ENCODE data around the gene PRKN. TPM values are rescaled to one million over a fixed set of nuclear protein-coding genes. Genes with fewer than 3 reads are reported as not detected.

The PRKN gene
- total RNA-seq, 2 donors from 2014 or later = 15.7 to 19.3 TPM

- no peaks in the 10 kb centered on the region for H3K4me1 ChIP-seq
- no peaks in the 10 kb centered on the region for H3K9me3 ChIP-seq
- H3K36me3 ChIP-seq = no peaks in the 10 kb centered on the region
- no peak for DNase-seq (ENCODE audit: low spot score)
- H3K27ac ChIP-seq = no peak overlapping the region
- TF ChIP-seq CTCF (IDR thresholded peaks at IDR 0.05) = no peak
- H3K27me3 ChIP-seq = no peaks in the 10 kb centered on the region
- H3K4me3 ChIP-seq = no peak overlapping the region
Measured at GRCh38 chr6:162651505-162651904, 76.1 kb downstream of the PRKN start.

- H3K27me3 ChIP-seq = no peaks in the 10 kb centered on the region
- no peak for TF ChIP-seq CTCF (IDR thresholded peaks at IDR 0.05)
- peaks cover 0 to 1% of the 10 kb centered on the region in 2 donors for H3K4me1 ChIP-seq
- no peaks in the 10 kb centered on the region for H3K36me3 ChIP-seq
- H3K4me3 ChIP-seq = no peak overlapping the region
- no peaks in the 10 kb centered on the region for H3K9me3 ChIP-seq
- DNase-seq (ENCODE audit: low spot score) = no peak
- no peak overlapping the region for H3K27ac ChIP-seq
Measured at GRCh38 chr6:162649271-162649670, 78.3 kb downstream of the PRKN start.

- Histone ChIP-seq H3K27ac (no peak overlapping the region), H3K27me3 (no peaks in the 10 kb centered on the region), H3K9me3 (no peaks in the 10 kb centered on the region), H3K4me1 (peaks cover 0 to 5% of the 10 kb centered on the region in 2 donors), H3K36me3 (no peaks in the 10 kb centered on the region), H3K4me3 (no peak overlapping the region)
- no peak for DNase-seq (ENCODE audit: low spot score)
- no peak for TF ChIP-seq CTCF (IDR thresholded peaks at IDR 0.05)
Measured at GRCh38 chr6:162644153-162644552, 83.4 kb downstream of the PRKN start.

GRCh38 chr6:162640756-162641155 lies 86.8 kb downstream of the PRKN start:
- Histone ChIP-seq H3K4me1 (peaks cover 0 to 11% of the 10 kb centered on the region in 2 donors), H3K36me3 (no peaks in the 10 kb centered on the region), H3K27ac (no peak overlapping the region), H3K4me3 (no peak overlapping the region), H3K27me3 (no peaks in the 10 kb centered on the region), H3K9me3 (no peaks in the 10 kb centered on the region)
- no peak for TF ChIP-seq CTCF (IDR thresholded peaks at IDR 0.05)
- DNase-seq (ENCODE audit: low spot score) = no peak

GRCh38 chr6:162639951-162640350 lies 87.6 kb downstream of the PRKN start:
- Histone ChIP-seq H3K27ac (no peak overlapping the region), H3K9me3 (no peaks in the 10 kb centered on the region)
- no peak for TF ChIP-seq CTCF (IDR thresholded peaks at IDR 0.05)

GRCh38 chr6:162638931-162639574 lies 88.5 kb downstream of the PRKN start:
- peaks cover 0 to 7% of the 10 kb centered on the region in 2 donors for H3K4me1 ChIP-seq
- no peaks in the 10 kb centered on the region for H3K36me3 ChIP-seq
- H3K9me3 ChIP-seq = no peaks in the 10 kb centered on the region
- H3K27ac ChIP-seq = no peak overlapping the region
- H3K27me3 ChIP-seq = no peaks in the 10 kb centered on the region
- TF ChIP-seq CTCF (IDR thresholded peaks at IDR 0.05) = no peak
- H3K4me3 ChIP-seq = no peak overlapping the region
- no peak for DNase-seq (ENCODE audit: low spot score)

More at GRCh38 chr6:162639951-162640350, 87.6 kb downstream of the PRKN start:
- no peak for DNase-seq (ENCODE audit: low spot score)
- no peak overlapping the region for H3K4me3 ChIP-seq
- H3K27me3 ChIP-seq = no peaks in the 10 kb centered on the region
- H3K4me1 ChIP-seq = peaks cover 0 to 11% of the 10 kb centered on the region in 2 donors
- H3K36me3 ChIP-seq = no peaks in the 10 kb centered on the region
